Loucy (cell line): ENCODE measurements around the gene FAM187B.

ENCODE experiments used
- H2AFZ ChIP-seq: fragments of 200-600 bp; sonication (generic); 2 replicates; pipeline ENCODE4 v1.6.0; 2016; ENCODE audit warnings: antibody characterized with exemption, mild to moderate bottlenecking, low read length, moderate library complexity
- H3F3A ChIP-seq: fragments of 200-600 bp; 2 replicates; pipeline ENCODE4 v1.6.0; 2016; ENCODE audit warnings: antibody characterized with exemption, low read depth, mild to moderate bottlenecking
- H3K27me3 ChIP-seq: fragments of 200-600 bp; sonication (generic); 2 replicates; pipeline ENCODE4 v1.6.1; 2014; ENCODE audit warnings: low read length, mild to moderate bottlenecking; ENCODE audit not compliant: insufficient read depth, poor library complexity, severe bottlenecking
- H3K36me3 ChIP-seq: fragments of 200-600 bp; sonication (generic); 2 replicates; pipeline ENCODE4 v1.6.1; 2016; ENCODE audit warnings: low read length; ENCODE audit not compliant: insufficient read depth
- H3K4me1 ChIP-seq: fragments of 200-600 bp; sonication (generic); 2 replicates; pipeline ENCODE4 v1.5.1; 2014; ENCODE audit warnings: low read length, mild to moderate bottlenecking; ENCODE audit not compliant: insufficient read depth, poor library complexity, severe bottlenecking
- H3K4me2 ChIP-seq: fragments of 200-600 bp; sonication (generic); 2 replicates; pipeline ENCODE4 v1.6.0; 2014; ENCODE audit warnings: antibody characterized with exemption, low read length, low read depth, mild to moderate bottlenecking; ENCODE audit not compliant: poor library complexity, severe bottlenecking
- H3K4me3 ChIP-seq: fragments of 200-600 bp; sonication (generic); 2 replicates; pipeline ENCODE4 v1.5.1; 2014; ENCODE audit warnings: low read length, mild to moderate bottlenecking, mixed read lengths; ENCODE audit not compliant: poor library complexity, severe bottlenecking
- H3K79me2 ChIP-seq: fragments of 200-600 bp; sonication (generic); 2 replicates; pipeline ENCODE4 v1.6.1; 2014; ENCODE audit warnings: low read length; ENCODE audit not compliant: insufficient read depth
- H3K9ac ChIP-seq: fragments of 200-600 bp; sonication (generic); 2 replicates; pipeline ENCODE4 v1.6.0; 2014; ENCODE audit warnings: mild to moderate bottlenecking, low read depth, low read length, moderate library complexity; ENCODE audit not compliant: poor library complexity, severe bottlenecking
- H3K9me2 ChIP-seq: fragments of 200-600 bp; sonication (generic); replicated peaks from 2 replicates; pipeline ENCODE4 v1.6.1; 2016; ENCODE audit warnings: low read depth, low read length, mixed read lengths
- H3K9me3 ChIP-seq: fragments of 200-600 bp; sonication (generic); 2 replicates; pipeline ENCODE4 v1.6.1; 2014; ENCODE audit warnings: mild to moderate bottlenecking, antibody characterized with exemption, low read length, low read depth; ENCODE audit not compliant: insufficient read depth
- H4K20me1 ChIP-seq: fragments of 200-600 bp; sonication (generic); 2 replicates; pipeline ENCODE4 v1.6.0; 2014; ENCODE audit warnings: antibody characterized with exemption, low read length, mild to moderate bottlenecking; ENCODE audit not compliant: insufficient read depth, poor library complexity, severe bottlenecking
- EZH2phosphoT487 ChIP-seq: fragments of 200-600 bp; IDR thresholded peaks from 2 replicates; pipeline ENCODE4 v1.6.1; 2018; ENCODE audit warnings: antibody characterized with exemption, mild to moderate bottlenecking, moderate library complexity, borderline replicate concordance
- TF ChIP-seq, protein P1 (sequence below): fragments of 200-600 bp; sonication (generic); conservative IDR thresholded peaks from 2 replicates; pipeline ENCODE4 v1.5.1; 2014; ENCODE audit warnings: mild to moderate bottlenecking, antibody characterized with exemption, low read length

The FAM187B gene

DNA sequence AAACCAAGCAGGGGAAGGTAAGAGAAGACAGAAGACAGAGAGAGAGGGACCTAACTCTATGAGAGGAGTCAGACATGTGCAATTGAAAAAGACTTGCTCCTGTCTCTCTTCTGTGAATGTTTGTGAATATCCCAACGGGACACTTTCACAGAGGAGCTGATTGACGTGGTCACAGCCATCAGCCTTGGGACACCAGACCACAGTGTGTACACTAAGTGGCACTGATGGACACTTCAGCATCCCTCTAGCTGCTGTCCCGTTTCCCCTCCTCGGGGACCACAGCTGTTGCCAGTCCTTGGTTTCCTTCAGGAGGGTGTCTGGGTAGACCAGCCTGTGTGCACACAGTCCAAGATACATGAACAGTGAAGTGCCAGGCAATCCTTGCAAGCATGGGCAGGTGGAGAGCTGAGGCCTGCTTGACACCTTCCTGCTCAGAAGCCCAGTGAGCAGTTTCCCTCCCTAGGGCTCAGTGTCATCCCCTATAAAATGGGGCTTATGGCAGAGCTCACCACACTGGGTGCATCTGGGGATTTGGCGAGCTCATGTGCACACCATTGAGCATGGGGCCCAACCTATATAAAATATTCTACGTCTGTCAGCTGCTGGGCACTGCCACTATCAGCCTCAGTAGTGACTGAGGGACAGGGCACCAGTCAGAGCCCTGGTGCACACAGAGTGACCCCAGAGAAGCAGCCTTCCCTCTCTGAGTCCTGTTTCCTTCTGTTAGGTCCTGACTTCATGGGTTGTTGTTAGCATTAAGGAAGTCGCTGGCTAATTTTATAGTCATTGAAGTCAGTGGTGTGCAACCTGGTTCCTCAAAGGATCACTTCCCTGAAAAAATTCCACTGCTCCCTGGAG, 36.0 kb upstream of the FAM187B start:
- TF ChIP-seq EZH2phosphoT487, result no peak
- TF ChIP-seq, protein P1, sequence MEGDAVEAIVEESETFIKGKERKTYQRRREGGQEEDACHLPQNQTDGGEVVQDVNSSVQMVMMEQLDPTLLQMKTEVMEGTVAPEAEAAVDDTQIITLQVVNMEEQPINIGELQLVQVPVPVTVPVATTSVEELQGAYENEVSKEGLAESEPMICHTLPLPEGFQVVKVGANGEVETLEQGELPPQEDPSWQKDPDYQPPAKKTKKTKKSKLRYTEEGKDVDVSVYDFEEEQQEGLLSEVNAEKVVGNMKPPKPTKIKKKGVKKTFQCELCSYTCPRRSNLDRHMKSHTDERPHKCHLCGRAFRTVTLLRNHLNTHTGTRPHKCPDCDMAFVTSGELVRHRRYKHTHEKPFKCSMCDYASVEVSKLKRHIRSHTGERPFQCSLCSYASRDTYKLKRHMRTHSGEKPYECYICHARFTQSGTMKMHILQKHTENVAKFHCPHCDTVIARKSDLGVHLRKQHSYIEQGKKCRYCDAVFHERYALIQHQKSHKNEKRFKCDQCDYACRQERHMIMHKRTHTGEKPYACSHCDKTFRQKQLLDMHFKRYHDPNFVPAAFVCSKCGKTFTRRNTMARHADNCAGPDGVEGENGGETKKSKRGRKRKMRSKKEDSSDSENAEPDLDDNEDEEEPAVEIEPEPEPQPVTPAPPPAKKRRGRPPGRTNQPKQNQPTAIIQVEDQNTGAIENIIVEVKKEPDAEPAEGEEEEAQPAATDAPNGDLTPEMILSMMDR, result no peak
- H3K9me3 ChIP-seq, result no peaks in the 10 kb centered on the region
- H4K20me1 ChIP-seq, result peaks cover 14% of the 10 kb centered on the region
- H2AFZ ChIP-seq, result no peak overlapping the region
- no peak overlapping the region for H3K4me2 ChIP-seq
- no peak overlapping the region for H3K9ac ChIP-seq
- H3F3A ChIP-seq, result no peaks in the 10 kb centered on the region
- H3K4me1 ChIP-seq, result peaks cover 19% of the 10 kb centered on the region
- no peaks in the 10 kb centered on the region for H3K36me3 ChIP-seq
- H3K79me2 ChIP-seq, result peaks cover 17% of the 10 kb centered on the region
- no peaks in the 10 kb centered on the region for H3K9me2 ChIP-seq
- no peak overlapping the region for H3K4me3 ChIP-seq
- H3K27me3 ChIP-seq, result no peaks in the 10 kb centered on the region

DNA sequence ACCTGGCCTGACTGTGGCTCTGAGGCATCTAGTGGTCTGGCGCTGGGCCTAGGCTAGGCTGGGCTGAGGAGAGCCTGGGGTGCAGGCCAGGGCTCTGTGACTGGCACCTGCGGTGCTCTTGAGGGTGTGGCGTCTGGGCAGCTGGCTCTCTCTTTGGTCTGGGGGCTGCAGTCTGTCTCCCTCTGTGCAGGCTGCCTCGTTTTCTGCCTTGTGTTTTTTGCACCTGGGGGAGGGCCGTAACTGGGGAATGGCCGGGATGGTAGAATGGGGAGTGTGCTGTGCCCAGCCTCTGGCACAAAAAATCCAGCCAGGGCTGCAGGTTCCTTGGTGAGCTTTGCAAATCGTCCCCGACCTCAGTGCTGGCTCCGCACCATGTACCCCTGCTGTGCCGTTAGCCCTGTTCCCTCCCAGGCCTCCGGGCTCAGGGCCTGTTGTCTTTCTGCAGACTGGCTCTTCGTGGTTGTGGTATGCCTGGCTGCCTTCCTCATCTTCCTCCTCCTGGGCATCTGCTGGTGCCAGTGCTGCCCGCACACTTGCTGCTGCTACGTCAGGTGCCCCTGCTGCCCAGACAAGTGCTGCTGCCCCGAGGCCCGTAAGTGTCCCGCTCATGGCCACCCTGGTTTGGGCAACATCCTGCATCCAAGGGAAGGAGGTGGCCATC, 33.7 kb upstream of the FAM187B start:
- no peaks in the 10 kb centered on the region for H3K9me3 ChIP-seq
- H3K9me2 ChIP-seq, result no peaks in the 10 kb centered on the region
- H3K4me3 ChIP-seq, result no peak overlapping the region
- H4K20me1 ChIP-seq, result peaks cover 10% of the 10 kb centered on the region
- H3K27me3 ChIP-seq, result no peaks in the 10 kb centered on the region
- H2AFZ ChIP-seq, result no peak overlapping the region
- no peak overlapping the region for H3K9ac ChIP-seq
- TF ChIP-seq EZH2phosphoT487, result no peak
- TF ChIP-seq, protein P1, result no peak
- no peaks in the 10 kb centered on the region for H3F3A ChIP-seq
- H3K36me3 ChIP-seq, result no peaks in the 10 kb centered on the region
- no peak overlapping the region for H3K4me2 ChIP-seq
- peaks cover 27% of the 10 kb centered on the region for H3K4me1 ChIP-seq
- H3K79me2 ChIP-seq, result peaks cover 11% of the 10 kb centered on the region

DNA sequence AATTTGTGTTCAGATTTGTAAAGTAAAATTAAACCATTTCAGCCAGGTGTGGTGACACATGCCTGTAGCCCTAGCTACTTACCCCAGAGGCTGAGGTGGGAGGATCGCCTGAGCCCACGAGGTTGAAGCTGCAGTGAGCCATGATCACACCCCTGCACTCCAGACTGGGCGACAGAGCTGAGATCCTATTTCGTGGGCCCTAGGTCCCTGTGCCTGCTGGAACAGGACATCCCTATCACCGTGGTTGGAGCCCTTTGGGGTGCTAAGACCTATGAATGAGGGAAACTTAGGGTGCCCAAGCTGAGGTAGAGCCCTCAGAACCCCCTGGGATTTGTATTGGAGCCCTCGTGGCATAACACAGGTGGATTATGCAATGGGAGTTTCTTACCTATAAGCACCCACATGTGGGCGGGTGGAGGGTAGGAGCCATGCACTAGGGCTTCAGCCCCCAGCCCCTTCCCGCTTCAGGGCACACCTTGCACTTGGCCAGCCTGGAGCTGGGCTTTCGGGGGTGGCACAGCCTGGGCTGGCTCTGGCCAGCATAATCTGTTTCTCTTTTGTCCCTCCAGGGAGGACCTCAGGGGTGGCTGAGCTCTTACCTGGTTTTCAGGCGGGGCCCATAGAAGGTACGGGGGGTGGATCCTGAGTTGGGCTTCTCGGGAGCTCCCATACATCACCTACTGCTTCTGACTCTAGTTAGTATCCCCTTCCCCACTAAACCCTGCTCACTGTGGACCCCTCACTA, 33.0 kb upstream of the FAM187B start:
- Histone ChIP-seq H3K9me3 (no peaks in the 10 kb centered on the region), H2AFZ (no peak overlapping the region), H4K20me1 (peaks cover 3% of the 10 kb centered on the region), H3K27me3 (no peaks in the 10 kb centered on the region), H3K9ac (no peak overlapping the region), H3K79me2 (peaks cover 4% of the 10 kb centered on the region), H3K4me2 (no peak overlapping the region), H3K36me3 (no peaks in the 10 kb centered on the region), H3F3A (no peaks in the 10 kb centered on the region), H3K4me1 (peaks cover 23% of the 10 kb centered on the region), H3K4me3 (no peak overlapping the region), H3K9me2 (no peaks in the 10 kb centered on the region)
- TF ChIP-seq EZH2phosphoT487, result no peak
- TF ChIP-seq, protein P1, result no peak
